Naive thymus-derived CD4-positive, alpha-beta T cell (primary cell): ENCODE measurements around the gene YIPF5. TPM values are rescaled to one million over a fixed set of nuclear protein-coding genes. Genes with fewer than 3 reads are reported as not detected.

Experiments
- ATAC-seq: fragments of 150-1000 bp; cut with Tn5 transposase; 2 replicates; pipeline ENCODE4 v1.10.0; 2021; ENCODE audit warnings: mild to moderate bottlenecking, moderate library complexity
- CTCF ChIA-PET: fragments of 350-600 bp; sonication (Branson Sonifier 250); formaldehyde crosslinking; loops from one replicate; lab custom pipeline; 2021; ENCODE audit warnings: antibody characterized with exemption; lab: Charles Lee
- POLR2A ChIA-PET: fragments of 350-600 bp; sonication (Branson Sonifier 250); formaldehyde crosslinking; loops from one replicate; lab custom pipeline; 2021; ENCODE audit warnings: antibody characterized with exemption, inconsistent platforms; lab: Charles Lee
- DNase-seq, 9 donors: peaks; one replicate each; pipeline versions ENCODE4 v3.0.0 to v3.0.0-alpha.2; 2020 to 2022; ENCODE audit warnings: mixed read lengths in 1 of 9
- H3K27ac ChIP-seq: one replicate; pipeline ENCODE4 v1.7.0; 2013; ENCODE audit warnings: mild to moderate bottlenecking, low read depth, low read length, moderate library complexity
- H3K27me3 ChIP-seq, 2 donors: one replicate each; pipeline ENCODE4 v1.7.0; 2013; ENCODE audit warnings: low read length in 2 of 2, mild to moderate bottlenecking in 2 of 2, moderate library complexity in 2 of 2; ENCODE audit not compliant: control insufficient read depth in 2 of 2, insufficient read depth in 2 of 2
- H3K36me3 ChIP-seq, 3 experiments: 1 replicate in 2 of 3; 2 replicates in 1 of 3; pipeline ENCODE4 v1.7.0; 2013; ENCODE audit warnings: low read length in 3 of 3, mild to moderate bottlenecking in 3 of 3, moderate library complexity in 1 of 3; ENCODE audit not compliant: insufficient read depth in 3 of 3, control insufficient read depth in 2 of 3
- H3K4me1 ChIP-seq, 2 donors: one replicate each; pipeline ENCODE4 v1.7.0; 2013; ENCODE audit warnings: low read length in 2 of 2, mild to moderate bottlenecking in 2 of 2, moderate library complexity in 1 of 2; ENCODE audit not compliant: control insufficient read depth in 2 of 2, insufficient read depth in 2 of 2
- H3K4me3 ChIP-seq: 2 replicates; pipeline ENCODE4 v1.7.0; 2013; ENCODE audit warnings: mild to moderate bottlenecking, low read length
- H3K9me3 ChIP-seq, 3 experiments: 1 replicate in 2 of 3; 2 replicates in 1 of 3; pipeline ENCODE4 v1.7.0; 2013; ENCODE audit warnings: low read length in 3 of 3; ENCODE audit not compliant: control insufficient read depth in 2 of 3
- H3K27ac Mint-ChIP-seq, 9 donors: one replicate each; pipeline ENCODE4 v1.8.0; 2020 to 2022; ENCODE audit warnings: mixed read lengths in 9 of 9, mild to moderate bottlenecking in 8 of 9, moderate library complexity in 5 of 9, inconsistent platforms in 2 of 9
- H3K27me3 Mint-ChIP-seq, 5 donors: one replicate each; pipeline ENCODE4 v1.8.0; 2021 to 2022; ENCODE audit warnings: mixed read lengths in 5 of 5, mild to moderate bottlenecking in 1 of 5
- H3K36me3 Mint-ChIP-seq, 5 donors: one replicate each; pipeline ENCODE4 v1.8.0; 2020 to 2022; ENCODE audit warnings: mixed read lengths in 5 of 5, mild to moderate bottlenecking in 3 of 5, inconsistent platforms in 1 of 5
- H3K4me1 Mint-ChIP-seq, 7 donors: one replicate each; pipeline ENCODE4 v1.8.0; 2020 to 2022; ENCODE audit warnings: mixed read lengths in 7 of 7, mild to moderate bottlenecking in 3 of 7, inconsistent platforms in 1 of 7
- H3K4me3 Mint-ChIP-seq, 10 donors: one replicate each; pipeline ENCODE4 v1.8.0; 2020 to 2022; ENCODE audit warnings: mild to moderate bottlenecking in 10 of 10, mixed read lengths in 10 of 10, moderate library complexity in 6 of 10, inconsistent platforms in 2 of 10
- H3K9me3 Mint-ChIP-seq, 11 donors: one replicate each; pipeline ENCODE4 v1.8.0; 2020 to 2022; ENCODE audit warnings: mixed read lengths in 11 of 11, mild to moderate bottlenecking in 4 of 11, inconsistent platforms in 1 of 11, moderate library complexity in 1 of 11
- intact Hi-C, 2 donors: fragments of 100-400 bp; cut with micrococcal nuclease; formaldehyde crosslinking; loops; one replicate each; pipeline ENCODE4 v1.15.1; 2023
- polyA plus RNA-seq, 2 donors: library from polyadenylated mRNA; unstranded; fragments of 300-500 nt; fragmentation: Illumina TruSeq; gene quantifications; one replicate each; pipeline ENCODE4 v1.2.3, GENCODE V29; 2021
- total RNA-seq, 6 experiments: library from RNA in 5 of 6; stranded (reverse) in 5 of 6; gene quantifications; 1 replicate in 5 of 6; 2 replicates in 1 of 6; pipeline ENCODE4 v1.2.3 and lab custom pipeline; 2021 to 2026

Gene YIPF5
- total and polyA plus RNA-seq, 7 experiments from 2014 or later: 27.0 to 62.9 (median 48.8) TPM

GRCh38 chr5:144117412-144117811 is 53.0 kb downstream of the YIPF5 start:
- intact Hi-C loops: no loop called here
- CTCF ChIA-PET: no interaction called here

GRCh38 chr5:144114571-144114970 is 55.9 kb downstream of the YIPF5 start:
- Mint-ChIP-seq H3K9me3 (no peaks in the 10 kb centered on the region), H3K27ac (no peak overlapping the region), H3K4me3 (no peak overlapping the region), H3K4me1 (no peaks in the 10 kb centered on the region), H3K36me3 (no peaks in the 10 kb centered on the region), H3K27me3 (peaks cover 0 to 23% (median 4%) of the 10 kb centered on the region in 5 donors)
- no peaks in the 10 kb centered on the region for H3K27me3 ChIP-seq
- no peaks in the 10 kb centered on the region for H3K36me3 ChIP-seq
- no peaks in the 10 kb centered on the region for H3K4me1 ChIP-seq
- CTCF ChIA-PET: no interaction called here
- H3K9me3 ChIP-seq: no peaks in the 10 kb centered on the region
- no peak overlapping the region for H3K27ac ChIP-seq
- POLR2A ChIA-PET: no interaction called here
- no peak overlapping the region for H3K4me3 ChIP-seq
- intact Hi-C loops: no loop called here
- ATAC-seq (no peak), DNase-seq (no peak)

More at GRCh38 chr5:144117412-144117811, 53.0 kb downstream of the YIPF5 start:
- H3K36me3 ChIP-seq: no peaks in the 10 kb centered on the region
- Mint-ChIP-seq H3K36me3 (no peaks in the 10 kb centered on the region), H3K27ac (no peak overlapping the region), H3K4me1 (no peaks in the 10 kb centered on the region), H3K9me3 (peaks cover 0 to 6% (median 0%) of the 10 kb centered on the region in 11 donors), H3K4me3 (no peak overlapping the region), H3K27me3 (peaks cover 0 to 15% (median 0%) of the 10 kb centered on the region in 5 donors)
- no peaks in the 10 kb centered on the region for H3K9me3 ChIP-seq
- POLR2A ChIA-PET: no interaction called here
- ATAC-seq (no peak), DNase-seq (no peak)
- H3K27me3 ChIP-seq: no peaks in the 10 kb centered on the region
- H3K4me1 ChIP-seq: no peaks in the 10 kb centered on the region
- no peak overlapping the region for H3K27ac ChIP-seq
- H3K4me3 ChIP-seq: no peak overlapping the region

Other genes with a start within 250 kb of the YIPF5 start
- under 1 TPM in 2 of 5 experiments, not detected in 3; 0.07 to 0.22 TPM for gene KCTD16, start 214 bp upstream of the YIPF5 start, total RNA-seq
- under 1 TPM in 1 of 2 donors, not detected in 1; 0.13 TPM for gene KCTD16, start 214 bp upstream of the YIPF5 start, polyA plus RNA-seq